IPS-NIHi7 (cell line): Measurements from ENCODE around the gene ZNF865.

ENCODE experiments used
- DNase-seq: peaks from one replicate; pipeline ENCODE4 v3.0.0; 2012; ENCODE audit warnings: mixed read lengths; ENCODE audit errors: extremely low spot score

ZNF865 gene

GRCh38 chr19:55658846-55659459, 53.5 kb downstream of the ZNF865 start:
- DNase-seq, result no peak

GRCh38 chr19:55659822-55660221, 54.4 kb downstream of the ZNF865 start:
- no peak for DNase-seq

- DNase-seq, result no peak
These were observed 55.0 kb downstream of the ZNF865 start for GRCh38 chr19:55660404-55660803.

GRCh38 chr19:55660991-55661390, 55.5 kb downstream of the ZNF865 start:
- DNase-seq, result no peak

GRCh38 chr19:55661826-55662225, 56.4 kb downstream of the ZNF865 start:
- DNase-seq, result no peak

GRCh38 chr19:55663846-55664536, 58.5 kb downstream of the ZNF865 start:
- DNase-seq, result no peak

GRCh38 chr19:55666343-55667005, 61.0 kb downstream of the ZNF865 start:
- DNase-seq, result no peak
